Measurements from ENCODE around the gene REEP2.

REEP2 gene

DNA sequence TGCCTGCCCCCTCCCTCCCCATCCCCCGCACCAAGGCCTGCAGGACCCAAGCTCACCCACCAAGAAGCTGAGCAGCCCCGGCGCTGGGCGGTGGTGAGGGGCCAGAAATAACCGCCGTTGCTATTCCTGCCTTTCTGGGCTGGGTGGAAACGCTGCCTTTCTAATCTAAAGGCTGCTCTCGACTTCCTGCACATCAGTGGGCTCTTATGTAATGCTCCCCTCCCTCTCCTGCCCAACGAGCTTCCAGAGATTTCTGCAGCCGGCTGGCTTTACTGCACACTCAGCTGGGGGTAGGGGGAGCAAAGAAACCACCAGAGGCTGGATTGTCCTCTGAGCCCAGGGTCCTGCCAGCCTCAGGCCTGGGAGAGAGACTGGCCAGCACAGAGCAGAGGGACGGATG is 19.5 kb downstream of the REEP2 start:
- no peaks in the 10 kb centered on the region for H3F3A ChIP-seq (ENCODE audit: insufficient read depth)
- no peaks in the 10 kb centered on the region for H3K27me3 ChIP-seq (ENCODE audit: low read length)
- no peaks in the 10 kb centered on the region for H4K20me1 ChIP-seq (ENCODE audit: low read depth, low read length)
- H3K27ac ChIP-seq (ENCODE audit: low read depth, low read length) = no peak overlapping the region
- H3K79me2 ChIP-seq (ENCODE audit: insufficient read depth, low read length) = no peaks in the 10 kb centered on the region
- H3K9me3 ChIP-seq (ENCODE audit: insufficient read depth, low read length) = no peaks in the 10 kb centered on the region
- H3K9me2 ChIP-seq (replicated peaks; ENCODE audit: insufficient read depth, low read length) = no peaks in the 10 kb centered on the region
- 0 out of 2 replicates have a peak overlapping the region, but pooled peaks have one; percentile 10 for H3K9ac ChIP-seq (ENCODE audit: low read length)
- no peak overlapping the region for H2AFZ ChIP-seq (ENCODE audit: low read depth, low read length, severe bottlenecking)
- H3K4me3 ChIP-seq (ENCODE audit: insufficient read depth, low read length, poor library complexity, severe bottlenecking) = no peak overlapping the region
- no peaks in the 10 kb centered on the region for H3K36me3 ChIP-seq (ENCODE audit: low read length)
- TF ChIP-seq, protein P1, sequence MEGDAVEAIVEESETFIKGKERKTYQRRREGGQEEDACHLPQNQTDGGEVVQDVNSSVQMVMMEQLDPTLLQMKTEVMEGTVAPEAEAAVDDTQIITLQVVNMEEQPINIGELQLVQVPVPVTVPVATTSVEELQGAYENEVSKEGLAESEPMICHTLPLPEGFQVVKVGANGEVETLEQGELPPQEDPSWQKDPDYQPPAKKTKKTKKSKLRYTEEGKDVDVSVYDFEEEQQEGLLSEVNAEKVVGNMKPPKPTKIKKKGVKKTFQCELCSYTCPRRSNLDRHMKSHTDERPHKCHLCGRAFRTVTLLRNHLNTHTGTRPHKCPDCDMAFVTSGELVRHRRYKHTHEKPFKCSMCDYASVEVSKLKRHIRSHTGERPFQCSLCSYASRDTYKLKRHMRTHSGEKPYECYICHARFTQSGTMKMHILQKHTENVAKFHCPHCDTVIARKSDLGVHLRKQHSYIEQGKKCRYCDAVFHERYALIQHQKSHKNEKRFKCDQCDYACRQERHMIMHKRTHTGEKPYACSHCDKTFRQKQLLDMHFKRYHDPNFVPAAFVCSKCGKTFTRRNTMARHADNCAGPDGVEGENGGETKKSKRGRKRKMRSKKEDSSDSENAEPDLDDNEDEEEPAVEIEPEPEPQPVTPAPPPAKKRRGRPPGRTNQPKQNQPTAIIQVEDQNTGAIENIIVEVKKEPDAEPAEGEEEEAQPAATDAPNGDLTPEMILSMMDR (IDR thresholded peaks at IDR 0.05; ENCODE audit: insufficient read depth, low read length, poor library complexity, severe bottlenecking) = no peak
- TF ChIP-seq EZH2phosphoT487 (conservative IDR thresholded peaks at IDR 0.05; ENCODE audit: low read length) = no peak
- no peak overlapping the region for H3K4me2 ChIP-seq (ENCODE audit: low read depth, low read length, poor library complexity, severe bottlenecking)

DNA sequence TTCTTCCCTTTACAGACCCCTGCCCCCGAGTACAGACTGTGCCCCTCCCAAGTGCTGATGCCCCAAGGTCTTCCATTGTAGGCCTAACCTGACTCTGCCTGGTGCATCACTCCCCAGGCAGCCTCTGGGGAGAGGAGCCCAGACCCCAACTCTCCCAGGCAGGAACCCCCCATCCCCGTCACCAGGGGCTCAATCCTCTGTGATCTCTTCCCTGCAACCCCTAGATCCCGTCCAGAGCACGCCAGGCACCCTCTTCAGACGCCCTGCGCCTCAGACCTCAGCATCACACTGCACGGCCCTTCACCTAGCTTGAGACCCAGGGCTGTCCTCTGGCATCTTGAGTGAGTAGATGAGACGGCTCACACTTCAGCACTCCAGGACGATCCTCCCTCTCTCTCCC is 20.0 kb downstream of the REEP2 start:
- Histone ChIP-seq H4K20me1 (ENCODE audit: low read depth, low read length) (no peaks in the 10 kb centered on the region), H3K9me2 (replicated peaks; ENCODE audit: insufficient read depth, low read length) (no peaks in the 10 kb centered on the region), H3K4me3 (ENCODE audit: insufficient read depth, low read length, poor library complexity, severe bottlenecking) (no peak overlapping the region), H3K9me3 (ENCODE audit: insufficient read depth, low read length) (no peaks in the 10 kb centered on the region), H3K9ac (ENCODE audit: low read length) (peak overlapping the region; percentile 10; the same call in 1 of the 2 replicates), H3K79me2 (ENCODE audit: insufficient read depth, low read length) (no peaks in the 10 kb centered on the region), H3K27ac (ENCODE audit: low read depth, low read length) (no peak overlapping the region), H3K27me3 (ENCODE audit: low read length) (no peaks in the 10 kb centered on the region), H2AFZ (ENCODE audit: low read depth, low read length, severe bottlenecking) (peak overlapping the region; percentile 61), H3K36me3 (ENCODE audit: low read length) (no peaks in the 10 kb centered on the region), H3K4me2 (ENCODE audit: low read depth, low read length, poor library complexity, severe bottlenecking) (no peak overlapping the region), H3F3A (ENCODE audit: insufficient read depth) (no peaks in the 10 kb centered on the region)
- TF ChIP-seq, protein P1 (IDR thresholded peaks at IDR 0.05; ENCODE audit: insufficient read depth, low read length, poor library complexity, severe bottlenecking) = no peak
- TF ChIP-seq EZH2phosphoT487 (conservative IDR thresholded peaks at IDR 0.05; ENCODE audit: low read length) = no peak

DNA sequence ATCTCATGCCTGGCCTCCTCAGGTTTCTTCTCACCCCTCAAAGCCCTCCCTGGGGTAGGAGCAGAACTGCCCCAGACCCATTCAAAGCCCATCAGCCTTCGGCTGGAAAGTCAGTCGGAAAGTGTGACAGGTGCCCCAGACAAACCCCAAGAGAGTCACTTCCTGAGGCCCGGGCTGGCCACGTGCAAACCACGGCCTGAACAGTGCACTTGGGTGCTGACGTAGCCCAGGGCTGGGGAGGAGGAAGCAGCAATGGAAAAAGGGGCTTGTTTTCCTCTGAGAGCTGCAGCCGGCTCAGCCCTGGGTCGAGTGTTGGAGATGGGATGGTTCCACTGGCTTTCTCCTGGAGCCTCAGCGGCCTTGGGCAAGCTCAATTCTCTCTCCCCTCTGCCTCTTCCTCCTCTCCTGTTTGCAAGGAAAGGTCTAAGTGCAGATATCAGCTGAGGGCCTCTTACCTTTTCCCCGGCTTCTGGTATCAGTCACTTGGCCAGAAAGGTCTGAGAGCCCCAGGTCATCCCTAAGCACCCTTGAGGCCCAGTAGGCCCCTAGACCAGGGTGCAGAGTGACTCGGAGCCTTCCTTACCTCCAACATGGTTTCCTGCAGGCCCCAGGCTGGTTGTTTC is 20.6 kb downstream of the REEP2 start:
- H2AFZ ChIP-seq (ENCODE audit: low read depth, low read length, severe bottlenecking) = peak overlapping the region; percentile 61
- H3K36me3 ChIP-seq (ENCODE audit: low read length) = no peaks in the 10 kb centered on the region
- H3K79me2 ChIP-seq (ENCODE audit: insufficient read depth, low read length) = no peaks in the 10 kb centered on the region
- H4K20me1 ChIP-seq (ENCODE audit: low read depth, low read length) = no peaks in the 10 kb centered on the region
- H3K4me2 ChIP-seq (ENCODE audit: low read depth, low read length, poor library complexity, severe bottlenecking) = no peak overlapping the region
- H3K27ac ChIP-seq (ENCODE audit: low read depth, low read length) = no peak overlapping the region
- H3K9me3 ChIP-seq (ENCODE audit: insufficient read depth, low read length) = no peaks in the 10 kb centered on the region
- no peak for TF ChIP-seq EZH2phosphoT487 (conservative IDR thresholded peaks at IDR 0.05; ENCODE audit: low read length)
- H3K9me2 ChIP-seq (replicated peaks; ENCODE audit: insufficient read depth, low read length) = no peaks in the 10 kb centered on the region
- no peak overlapping the region for H3K4me3 ChIP-seq (ENCODE audit: insufficient read depth, low read length, poor library complexity, severe bottlenecking)
- peak overlapping the region; percentile 10; the same call in 1 of the 2 replicates for H3K9ac ChIP-seq (ENCODE audit: low read length)
- H3F3A ChIP-seq (ENCODE audit: insufficient read depth) = no peaks in the 10 kb centered on the region
- no peaks in the 10 kb centered on the region for H3K27me3 ChIP-seq (ENCODE audit: low read length)

DNA sequence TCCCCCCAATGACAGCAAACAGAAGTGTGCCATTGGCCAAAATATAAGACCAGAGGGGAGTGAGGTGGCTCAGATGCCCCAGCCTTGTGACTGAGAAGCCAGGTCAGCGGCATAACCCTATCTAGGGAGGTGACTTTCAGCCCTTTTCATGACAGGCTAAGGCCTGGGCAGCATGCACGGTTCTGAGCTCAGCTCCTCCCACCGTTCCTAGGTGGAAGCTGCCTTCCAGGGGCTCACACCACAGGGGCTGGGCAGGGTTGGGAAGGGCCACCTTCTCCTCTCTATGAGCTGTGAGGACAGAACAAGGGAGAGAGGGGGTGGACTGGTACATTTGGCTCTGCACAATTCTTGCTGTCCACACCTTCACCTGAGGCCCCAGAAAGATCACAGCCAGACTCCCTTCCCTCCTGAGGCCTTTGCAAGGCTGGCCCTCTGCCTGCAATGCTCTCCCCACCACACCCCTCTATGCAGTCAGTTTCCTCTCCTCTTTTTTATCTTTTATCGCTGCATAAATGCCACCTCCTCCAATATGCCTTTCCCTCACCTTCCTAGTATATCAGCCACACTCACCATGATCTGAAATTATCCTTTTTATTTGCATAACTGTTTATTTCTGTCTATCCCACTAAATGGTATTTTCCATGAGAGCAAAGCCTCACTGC is 21.3 kb downstream of the REEP2 start:
- Histone ChIP-seq H3K4me2 (ENCODE audit: low read depth, low read length, poor library complexity, severe bottlenecking) (no peak overlapping the region), H3K27ac (ENCODE audit: low read depth, low read length) (no peak overlapping the region), H3F3A (ENCODE audit: insufficient read depth) (no peaks in the 10 kb centered on the region), H2AFZ (ENCODE audit: low read depth, low read length, severe bottlenecking) (no peak overlapping the region), H3K9ac (ENCODE audit: low read length) (no peak overlapping the region), H3K36me3 (ENCODE audit: low read length) (no peaks in the 10 kb centered on the region), H3K9me2 (replicated peaks; ENCODE audit: insufficient read depth, low read length) (no peaks in the 10 kb centered on the region), H3K79me2 (ENCODE audit: insufficient read depth, low read length) (no peaks in the 10 kb centered on the region), H4K20me1 (ENCODE audit: low read depth, low read length) (no peaks in the 10 kb centered on the region), H3K27me3 (ENCODE audit: low read length) (no peaks in the 10 kb centered on the region), H3K9me3 (ENCODE audit: insufficient read depth, low read length) (no peaks in the 10 kb centered on the region), H3K4me3 (ENCODE audit: insufficient read depth, low read length, poor library complexity, severe bottlenecking) (no peak overlapping the region)
- TF ChIP-seq EZH2phosphoT487 (conservative IDR thresholded peaks at IDR 0.05; ENCODE audit: low read length) = no peak
- TF ChIP-seq, protein P1 (IDR thresholded peaks at IDR 0.05; ENCODE audit: insufficient read depth, low read length, poor library complexity, severe bottlenecking) = no peak

Data from SU-DHL-6 (cell line).